Colonic mucosa (tissue), 4 donors: ENCODE results near the gene TRMT11. TPM values are rescaled to one million over a fixed set of nuclear protein-coding genes. Genes with fewer than 3 reads are reported as not detected.

ENCODE experiments used
- DNase-seq: peaks from one replicate; pipeline ENCODE4 v3.0.0-alpha.2; 2020
- H3K27ac ChIP-seq: fragments of 200-600 bp; one replicate; pipeline ENCODE4 v1.8.0; 2021
- H3K27me3 ChIP-seq: fragments of 200-600 bp; one replicate; pipeline ENCODE4 v1.8.0; 2021
- H3K36me3 ChIP-seq: fragments of 200-600 bp; one replicate; pipeline ENCODE4 v1.8.0; 2021
- H3K4me1 ChIP-seq: fragments of 200-600 bp; one replicate; pipeline ENCODE4 v1.8.0; 2021; ENCODE audit warnings: mild to moderate bottlenecking
- H3K4me3 ChIP-seq: fragments of 200-600 bp; one replicate; pipeline ENCODE4 v1.8.0; 2021
- H3K9ac ChIP-seq, 2 donors: one replicate each; pipeline ENCODE4 v1.7.0; 2013; ENCODE audit warnings: control low read depth in 2 of 2, low read depth in 2 of 2, low read length in 2 of 2
- H3K9me3 ChIP-seq: fragments of 200-600 bp; one replicate; pipeline ENCODE4 v1.8.0; 2021
- intact Hi-C: fragments of 100-400 bp; cut with DNase I; formaldehyde crosslinking; loops from one replicate; pipeline ENCODE4 v1.14.1; 2022
- total RNA-seq, 2 donors: library from RNA; stranded (reverse); fragmentation: NEBNext Ultra II Directional in 1 of 2; extraction: Animal tissue kit (Norgen Biotek cat#: 25700) in 1 of 2; gene quantifications; one replicate each; pipeline ENCODE4 v1.2.1, GENCODE V29; 2021
- TF ChIP-seq, protein P1 (sequence below): fragments of 200-600 bp; IDR thresholded peaks from one replicate; pipeline ENCODE4 v1.8.0; 2022; ENCODE audit warnings: antibody characterized with exemption, mild to moderate bottlenecking
- donor health status: healthy.
- donor health status: DM: no; HTN: no; CAD: no.
- donor health status: DM: no; HTN: no; CAD: no.

The TRMT11 gene
- total RNA-seq, 2 donors from 2014 or later, result 17.0 to 18.7 TPM

DNA sequence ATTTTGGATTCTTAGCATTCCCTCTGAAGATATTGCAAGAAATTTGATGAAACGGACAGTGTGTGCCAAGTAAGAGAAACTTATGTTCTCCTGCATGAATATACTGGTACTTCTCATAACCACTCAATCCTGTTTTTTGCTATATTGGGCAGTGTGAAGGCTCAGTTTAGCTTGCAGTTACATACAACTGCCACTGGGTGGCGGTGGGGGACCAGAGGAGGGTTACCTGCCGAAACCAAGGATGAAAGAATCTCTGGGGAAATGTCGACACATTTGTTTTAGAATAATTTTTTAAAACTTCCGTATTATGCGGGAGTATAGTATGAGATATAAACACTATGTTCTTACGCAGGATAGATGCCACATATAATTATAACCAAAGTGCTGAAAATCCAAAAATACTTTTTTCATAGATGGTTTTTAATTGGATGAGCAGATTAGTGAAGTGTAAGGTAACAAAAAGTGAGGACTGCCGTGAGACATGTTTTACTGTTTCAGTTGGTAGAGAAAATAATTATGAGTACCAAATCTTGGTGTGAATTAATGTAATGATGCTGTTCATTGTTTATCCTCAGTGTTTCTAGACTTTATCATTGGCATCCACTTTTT lies 9.7 kb downstream of the TRMT11 start:
- H3K36me3 ChIP-seq, result no peaks in the 10 kb centered on the region
- DNase-seq, result peak; percentile 77
- intact Hi-C loops, result no loop called here
- no peak overlapping the region for H3K9ac ChIP-seq
- no peaks in the 10 kb centered on the region for H3K4me1 ChIP-seq
- H3K4me3 ChIP-seq, result no peak overlapping the region
- no peak overlapping the region for H3K27ac ChIP-seq
- no peaks in the 10 kb centered on the region for H3K9me3 ChIP-seq
- TF ChIP-seq, protein P1, sequence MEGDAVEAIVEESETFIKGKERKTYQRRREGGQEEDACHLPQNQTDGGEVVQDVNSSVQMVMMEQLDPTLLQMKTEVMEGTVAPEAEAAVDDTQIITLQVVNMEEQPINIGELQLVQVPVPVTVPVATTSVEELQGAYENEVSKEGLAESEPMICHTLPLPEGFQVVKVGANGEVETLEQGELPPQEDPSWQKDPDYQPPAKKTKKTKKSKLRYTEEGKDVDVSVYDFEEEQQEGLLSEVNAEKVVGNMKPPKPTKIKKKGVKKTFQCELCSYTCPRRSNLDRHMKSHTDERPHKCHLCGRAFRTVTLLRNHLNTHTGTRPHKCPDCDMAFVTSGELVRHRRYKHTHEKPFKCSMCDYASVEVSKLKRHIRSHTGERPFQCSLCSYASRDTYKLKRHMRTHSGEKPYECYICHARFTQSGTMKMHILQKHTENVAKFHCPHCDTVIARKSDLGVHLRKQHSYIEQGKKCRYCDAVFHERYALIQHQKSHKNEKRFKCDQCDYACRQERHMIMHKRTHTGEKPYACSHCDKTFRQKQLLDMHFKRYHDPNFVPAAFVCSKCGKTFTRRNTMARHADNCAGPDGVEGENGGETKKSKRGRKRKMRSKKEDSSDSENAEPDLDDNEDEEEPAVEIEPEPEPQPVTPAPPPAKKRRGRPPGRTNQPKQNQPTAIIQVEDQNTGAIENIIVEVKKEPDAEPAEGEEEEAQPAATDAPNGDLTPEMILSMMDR, result peak; percentile 95
- no peaks in the 10 kb centered on the region for H3K27me3 ChIP-seq

DNA sequence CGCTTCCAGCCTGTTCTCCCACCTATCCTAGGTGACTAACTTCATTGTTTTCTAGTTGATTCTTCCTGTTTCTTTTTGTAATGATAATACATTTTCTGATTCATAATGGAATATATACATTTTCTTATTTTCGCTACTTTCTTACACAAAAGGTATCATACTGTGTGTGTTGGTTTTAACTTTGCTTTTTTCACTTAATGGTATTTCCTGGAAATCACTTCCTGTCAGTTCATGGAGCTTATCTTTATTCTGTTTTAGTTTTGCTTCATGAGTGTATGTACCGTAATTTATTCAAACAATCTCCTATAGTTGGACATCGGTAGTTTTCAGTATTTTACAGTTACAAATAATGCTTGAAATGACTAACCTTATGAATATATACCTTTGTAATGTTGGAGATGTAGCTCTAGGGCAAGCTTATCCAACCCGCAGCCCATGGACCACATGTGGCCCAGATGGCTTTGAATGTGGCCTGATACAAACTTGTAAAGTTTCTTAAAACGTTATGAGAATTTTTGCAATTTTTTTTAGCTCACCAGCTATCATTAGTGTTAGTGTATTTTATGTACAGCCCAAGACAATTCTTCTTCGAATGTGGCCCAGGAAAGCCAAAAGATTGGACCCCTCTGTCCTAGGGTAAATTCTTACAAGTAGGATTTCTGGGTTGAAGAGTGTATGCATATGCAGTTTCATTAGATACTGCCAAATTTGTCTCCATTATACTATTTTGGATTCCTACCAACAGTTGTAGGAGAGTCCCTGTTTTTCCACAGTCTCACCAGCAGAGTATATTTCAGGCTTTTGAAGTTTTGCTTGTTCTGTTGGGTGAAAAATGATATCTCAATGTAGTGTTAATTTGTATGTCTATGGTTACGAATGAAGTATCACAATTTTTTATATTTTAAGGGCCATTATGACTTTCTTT lies 16.7 kb downstream of the TRMT11 start:
- H3K27me3 ChIP-seq, result no peaks in the 10 kb centered on the region
- no peaks in the 10 kb centered on the region for H3K9me3 ChIP-seq
- H3K9ac ChIP-seq, result no peak overlapping the region
- no peak overlapping the region for H3K27ac ChIP-seq
- no peak overlapping the region for H3K4me3 ChIP-seq
- TF ChIP-seq, protein P1, result no peak
- H3K4me1 ChIP-seq, result no peaks in the 10 kb centered on the region
- intact Hi-C loops, result no loop called here
- no peaks in the 10 kb centered on the region for H3K36me3 ChIP-seq
- no peak for DNase-seq

DNA sequence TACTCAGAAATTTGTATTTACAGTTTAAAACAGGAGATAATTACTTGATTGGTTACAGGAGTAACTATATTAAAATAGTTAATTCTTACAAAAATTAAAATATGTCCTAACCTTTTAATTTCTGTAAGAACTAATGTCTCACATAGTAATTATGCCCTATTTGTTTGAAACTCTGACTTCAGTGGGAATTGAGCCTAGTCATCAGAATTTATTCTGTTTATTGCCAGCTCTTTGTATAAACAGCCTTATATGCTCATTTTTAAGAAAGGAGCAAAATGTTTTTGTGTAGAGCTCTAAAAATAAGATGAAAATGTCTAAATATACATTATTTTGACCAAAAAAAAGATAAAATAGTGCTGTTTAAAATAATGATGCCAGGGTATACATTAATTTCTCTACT lies 21.5 kb downstream of the TRMT11 start:
- intact Hi-C loops, result no loop called here
- no peak for DNase-seq
- H3K27me3 ChIP-seq, result no peaks in the 10 kb centered on the region
- H3K9me3 ChIP-seq, result no peaks in the 10 kb centered on the region
- peaks cover 7% of the 10 kb centered on the region for H3K36me3 ChIP-seq
- no peak overlapping the region for H3K9ac ChIP-seq
- TF ChIP-seq, protein P1, result no peak
- H3K4me1 ChIP-seq, result no peaks in the 10 kb centered on the region
- H3K4me3 ChIP-seq, result no peak overlapping the region
- no peak overlapping the region for H3K27ac ChIP-seq

DNA sequence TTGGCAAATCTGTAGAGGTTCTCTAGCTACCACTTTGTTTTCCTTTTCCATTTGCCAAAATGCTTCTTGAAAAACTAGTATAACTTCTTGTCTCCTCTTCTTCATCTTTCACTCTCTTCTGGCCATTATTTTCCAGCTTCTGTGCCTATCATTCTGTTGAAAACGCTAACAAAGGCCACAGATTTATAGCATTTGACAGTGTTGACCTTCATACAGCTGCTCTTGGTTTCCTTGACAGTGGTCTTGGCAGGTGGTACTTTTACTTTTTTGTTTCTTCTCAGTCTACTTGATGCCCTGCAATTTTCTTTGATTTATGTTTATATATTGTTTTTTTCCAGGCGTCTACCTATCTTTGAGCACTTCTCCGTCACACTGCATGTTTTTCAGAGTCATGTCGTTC lies 23.7 kb downstream of the TRMT11 start:
- no peaks in the 10 kb centered on the region for H3K27me3 ChIP-seq
- intact Hi-C loops, result no loop called here
- H3K4me1 ChIP-seq, result no peaks in the 10 kb centered on the region
- no peak overlapping the region for H3K9ac ChIP-seq
- H3K27ac ChIP-seq, result no peak overlapping the region
- TF ChIP-seq, protein P1, result no peak
- H3K9me3 ChIP-seq, result no peaks in the 10 kb centered on the region
- DNase-seq, result no peak
- peaks cover 7% of the 10 kb centered on the region for H3K36me3 ChIP-seq
- no peak overlapping the region for H3K4me3 ChIP-seq

DNA sequence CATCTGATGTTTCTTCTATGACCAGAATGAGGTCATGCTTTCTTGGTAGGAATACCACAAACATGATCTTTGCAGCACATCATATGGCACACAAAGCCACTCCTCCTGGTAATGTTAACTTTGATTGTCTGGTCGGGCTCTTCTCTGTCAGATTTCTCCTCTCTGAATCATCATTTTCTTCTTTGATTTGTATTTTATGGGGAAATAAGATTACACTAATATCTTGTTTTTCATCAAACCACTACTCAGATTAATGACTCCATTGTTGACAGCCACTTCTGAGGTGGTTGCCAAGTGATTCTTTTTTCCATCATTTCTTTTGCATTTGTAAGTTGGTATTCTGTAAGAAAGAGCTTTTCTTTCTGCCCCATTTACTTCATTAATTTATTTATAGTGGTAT lies 29.5 kb downstream of the TRMT11 start:
- TF ChIP-seq, protein P1, result no peak
- no peak for DNase-seq
- peaks cover 7% of the 10 kb centered on the region for H3K36me3 ChIP-seq
- intact Hi-C loops, result no loop called here
- no peak overlapping the region for H3K27ac ChIP-seq
- H3K9ac ChIP-seq, result no peak overlapping the region
- H3K27me3 ChIP-seq, result no peaks in the 10 kb centered on the region
- H3K4me3 ChIP-seq, result no peak overlapping the region
- no peaks in the 10 kb centered on the region for H3K9me3 ChIP-seq
- H3K4me1 ChIP-seq, result no peaks in the 10 kb centered on the region
